SJCRH30 (cell line): Measurements from ENCODE around the gene RAI1. TPM values are rescaled to one million over a fixed set of nuclear protein-coding genes. Genes with fewer than 3 reads are reported as not detected.

Source experiments
- DNase-seq, 2 experiments: peaks; one replicate each; pipeline ENCODE4 v3.0.0-alpha.2; 2015 to 2020
- H3K27ac ChIP-seq: fragments of 250-450 bp; sonication (Bioruptor Pico); 2 replicates; pipeline ENCODE4 v1.5.1; 2020; ENCODE audit warnings: mild to moderate bottlenecking, moderate library complexity
- H3K27me3 ChIP-seq: fragments of 250-450 bp; sonication (Bioruptor Pico); 2 replicates; pipeline ENCODE4 v1.5.1; 2020; ENCODE audit warnings: mild to moderate bottlenecking, moderate library complexity
- H3K36me3 ChIP-seq: fragments of 250-450 bp; sonication (Bioruptor Pico); 2 replicates; pipeline ENCODE4 v1.5.1; 2020; ENCODE audit warnings: mild to moderate bottlenecking, moderate library complexity
- H3K4me1 ChIP-seq: fragments of 250-450 bp; sonication (Bioruptor Pico); 2 replicates; pipeline ENCODE4 v1.5.1; 2020; ENCODE audit warnings: mild to moderate bottlenecking, moderate library complexity
- H3K4me3 ChIP-seq: fragments of 250-450 bp; sonication (Bioruptor Pico); 2 replicates; pipeline ENCODE4 v1.5.1; 2020; ENCODE audit warnings: mild to moderate bottlenecking, moderate library complexity
- H3K9me3 ChIP-seq: fragments of 250-450 bp; sonication (Bioruptor Pico); replicated peaks from 2 replicates; pipeline ENCODE4 v1.5.1; 2020; ENCODE audit warnings: mild to moderate bottlenecking, moderate library complexity
- total RNA-seq: library from RNA; depleted of rRNA; stranded (reverse); fragments of >200 nt; shearing (Covaris generic); gene quantifications from 2 replicates; pipeline ENCODE4 v1.2.3, GENCODE V29; 2014

RAI1 gene
- total RNA-seq, 1 experiment from 2014 or later = 72.2 TPM

DNA sequence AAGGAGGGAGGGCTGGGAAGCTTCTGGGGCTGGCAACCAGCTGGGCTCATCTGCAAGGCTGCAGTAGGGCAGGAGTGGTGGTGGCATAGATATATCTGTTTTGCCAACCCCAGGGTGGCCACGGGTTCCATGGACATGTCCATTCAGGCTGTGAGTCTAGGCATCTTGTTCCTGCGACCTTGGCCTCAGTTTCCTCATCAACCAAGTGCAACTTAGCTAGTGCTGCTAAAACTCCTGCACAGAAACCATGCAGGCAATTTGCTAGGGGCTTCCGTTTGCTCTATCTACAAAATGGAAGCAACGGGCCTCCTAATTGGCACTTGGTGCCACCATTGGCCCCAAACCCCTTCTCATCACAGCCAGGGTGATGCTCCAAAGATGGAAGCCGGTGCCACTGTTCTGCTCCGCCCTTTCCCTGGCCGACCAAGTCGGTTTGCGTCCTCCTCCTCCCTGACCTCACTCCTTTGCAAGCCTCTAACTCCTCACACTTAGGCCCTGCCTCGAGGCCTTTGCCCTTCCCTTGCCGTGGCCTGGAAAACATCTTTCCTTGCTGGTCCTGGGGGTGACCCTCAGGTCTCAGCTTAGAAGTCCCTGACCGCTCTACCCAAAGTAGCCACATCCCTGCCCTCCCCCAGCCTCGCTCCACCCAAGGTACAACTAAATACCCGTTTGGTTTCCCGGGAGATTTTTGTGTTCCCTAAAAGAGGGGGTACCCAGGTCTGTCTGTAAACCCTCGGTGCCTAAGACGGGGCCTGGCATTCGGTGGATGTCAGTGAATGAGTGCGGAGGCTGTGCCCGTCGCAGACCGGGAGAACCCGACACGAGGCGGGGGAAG, 154.4 kb downstream of the RAI1 start:
- no peak for DNase-seq
- peaks cover 24% of the 10 kb centered on the region for H3K4me1 ChIP-seq

DNA sequence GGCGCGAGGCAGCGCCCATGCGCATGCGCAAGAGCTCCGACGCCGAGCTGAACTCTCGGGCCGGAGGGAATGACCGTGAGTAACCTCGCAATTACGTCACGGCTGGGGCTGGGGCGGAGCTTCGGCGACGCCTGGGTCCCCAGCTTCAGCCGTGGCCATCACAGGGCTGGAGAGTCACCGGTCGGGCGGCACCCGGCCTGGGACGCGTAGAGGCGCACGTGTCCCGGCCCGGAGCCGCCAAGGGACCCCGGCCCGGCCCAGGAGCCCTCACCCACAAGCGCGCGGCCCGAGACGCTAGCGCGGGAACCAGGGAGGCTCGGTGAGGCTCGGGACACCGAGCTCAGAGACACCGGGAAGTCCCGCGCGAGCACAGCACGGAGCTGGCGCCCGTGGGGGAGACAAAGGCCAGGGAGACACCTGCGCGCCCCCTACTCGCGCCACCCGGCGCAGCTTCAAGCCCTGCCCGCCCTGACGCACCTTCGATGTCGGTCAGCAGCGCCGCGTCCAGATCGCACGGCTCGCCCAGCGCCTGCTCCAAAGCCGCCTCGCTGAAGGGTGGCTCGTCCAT, 155.1 kb downstream of the RAI1 start:
- no peaks in the 10 kb centered on the region for H3K9me3 ChIP-seq
- H3K4me3 ChIP-seq = peak overlapping the region; percentile 82
- H3K36me3 ChIP-seq = no peaks in the 10 kb centered on the region
- H3K4me1 ChIP-seq = peaks cover 29% of the 10 kb centered on the region
- H3K27me3 ChIP-seq = no peaks in the 10 kb centered on the region
- DNase-seq = peak; percentile 100
- H3K27ac ChIP-seq = peak overlapping the region; percentile 81

More for the DNA sequence above, 154.4 kb downstream of the RAI1 start:
- Histone ChIP-seq H3K27ac (peak overlapping the region; percentile 81), H3K36me3 (no peaks in the 10 kb centered on the region), H3K4me3 (peak overlapping the region; percentile 82), H3K27me3 (no peaks in the 10 kb centered on the region), H3K9me3 (no peaks in the 10 kb centered on the region)

DNA sequence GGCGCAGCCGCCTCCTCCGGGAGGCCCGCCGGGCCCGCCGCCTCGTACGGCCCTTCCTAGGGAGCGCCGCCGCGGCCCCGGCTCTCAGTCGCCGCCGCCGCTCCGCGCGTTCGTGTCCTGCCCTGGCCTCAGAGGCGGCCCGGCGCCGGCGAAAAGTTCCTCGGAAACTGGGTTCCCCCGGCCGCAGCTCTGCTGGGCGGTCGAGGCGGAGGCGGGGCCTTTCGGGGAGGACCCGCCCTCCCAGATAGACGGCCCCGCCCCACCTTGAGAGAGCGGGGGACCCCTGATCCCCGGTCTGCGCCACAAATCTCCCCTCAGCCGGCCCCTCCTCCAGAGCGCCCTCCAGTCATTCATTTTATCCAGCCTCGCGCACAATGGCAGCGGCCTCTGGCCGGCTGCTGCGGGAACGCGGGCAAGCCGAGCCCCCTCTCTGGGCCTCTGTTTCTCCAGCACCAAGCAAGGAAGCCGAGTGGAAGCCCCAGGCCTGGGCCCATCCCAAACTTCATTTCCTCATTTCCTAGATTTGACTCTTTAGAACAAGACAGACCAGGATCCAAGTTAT, 155.6 kb downstream of the RAI1 start, which contains the start of gene SREBF1:
SREBF1 (minus strand) TSS at position 169 of the 562 bp plus-strand sequence. CDS start 169 bp downstream, outside the sequence.
- peak within 1 kb of the TSS; percentile 81 for H3K27ac ChIP-seq

DNA sequence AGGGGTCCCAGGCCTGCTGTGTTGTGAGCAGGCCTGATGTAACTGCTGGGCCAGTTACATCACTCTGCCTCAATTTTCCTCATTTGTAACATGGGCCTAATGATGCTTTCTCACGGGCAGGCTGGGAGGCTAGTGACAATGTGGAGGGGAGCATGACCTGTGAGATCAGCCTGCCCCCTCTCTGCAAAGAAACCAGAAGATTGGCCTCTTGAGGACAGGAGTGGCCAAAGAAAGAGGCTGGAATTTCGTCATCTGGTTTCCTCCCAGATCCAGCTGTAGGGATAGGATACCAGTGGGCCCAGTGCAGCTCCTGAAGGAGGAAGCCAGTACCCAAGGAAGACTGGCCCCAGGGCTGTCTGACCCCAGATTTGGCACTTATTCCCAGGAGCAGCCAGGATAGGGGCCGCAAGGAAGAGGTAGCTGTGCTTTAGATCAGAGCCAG, 156.1 kb downstream of the RAI1 start:
- peaks cover 29% of the 10 kb centered on the region for H3K4me1 ChIP-seq
- H3K27me3 ChIP-seq = no peaks in the 10 kb centered on the region
- no peaks in the 10 kb centered on the region for H3K9me3 ChIP-seq
- peak overlapping the region; percentile 82 for H3K4me3 ChIP-seq
- peak overlapping the region; percentile 81 for H3K27ac ChIP-seq
- DNase-seq = peak in 1 of 2 experiments; percentile 67
- H3K36me3 ChIP-seq = no peaks in the 10 kb centered on the region

More for the DNA sequence above, 155.6 kb downstream of the RAI1 start, which contains the start of gene SREBF1:
- H3K27me3 ChIP-seq = no peaks in the 10 kb centered on the region
- no peaks in the 10 kb centered on the region for H3K9me3 ChIP-seq
- H3K4me1 ChIP-seq = peaks cover 29% of the 10 kb centered on the region
- peak within 1 kb of the TSS; percentile 82 for H3K4me3 ChIP-seq
- no peaks in the 10 kb centered on the region for H3K36me3 ChIP-seq
- peak; percentile 89 to 95 for DNase-seq

DNA sequence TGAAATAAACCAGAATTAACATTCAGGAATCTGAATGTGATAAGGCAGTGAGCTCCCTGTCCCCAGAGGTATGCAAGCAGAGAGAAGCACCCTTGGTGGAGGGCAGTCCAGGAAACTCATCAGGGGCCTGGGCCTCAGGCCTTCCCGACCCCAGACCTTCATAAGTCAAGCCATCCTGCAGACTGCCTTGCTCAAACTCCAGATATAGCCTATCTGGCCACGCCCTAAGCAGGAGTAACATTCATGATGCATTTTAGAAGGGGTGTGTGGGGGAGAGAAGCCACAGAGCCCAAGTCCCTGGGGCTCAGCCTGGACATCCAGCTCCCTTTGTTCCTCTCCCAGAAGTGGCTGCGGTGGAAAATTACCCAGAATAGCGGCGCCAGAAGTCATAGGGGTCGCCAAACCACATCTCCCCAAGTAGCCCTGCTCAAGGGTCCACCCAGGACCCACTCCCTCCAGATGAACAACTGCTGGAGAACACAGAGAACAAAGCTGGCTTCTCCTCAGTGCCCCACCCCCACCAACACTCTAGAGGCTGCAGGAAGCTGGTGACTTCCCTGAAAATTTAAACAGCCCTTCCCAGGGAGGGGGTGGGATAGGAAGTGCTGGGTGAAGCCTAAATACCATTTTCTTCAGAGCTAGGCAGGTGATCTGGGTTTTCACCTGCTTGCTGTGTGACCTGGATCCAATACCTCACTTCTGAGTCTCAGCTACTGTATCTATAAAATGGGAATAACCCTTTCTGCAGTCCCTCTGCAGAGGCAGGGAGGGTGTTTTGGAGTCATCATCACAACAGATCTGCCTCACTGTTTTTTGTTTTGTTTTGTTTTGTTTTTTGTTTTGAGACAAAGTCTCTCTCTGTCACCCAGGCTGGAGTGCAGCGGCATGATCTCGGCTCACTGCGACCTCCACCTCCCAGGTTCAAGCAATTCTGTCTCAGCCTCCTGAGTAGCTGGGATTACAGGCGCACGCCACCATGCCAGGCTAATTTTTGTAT, 157.0 kb downstream of the RAI1 start:
- Histone ChIP-seq H3K9me3 (no peaks in the 10 kb centered on the region), H3K4me1 (peaks cover 29% of the 10 kb centered on the region), H3K27me3 (no peaks in the 10 kb centered on the region), H3K4me3 (no peak overlapping the region), H3K36me3 (no peaks in the 10 kb centered on the region), H3K27ac (no peak overlapping the region)
- peak; percentile 81 to 88 for DNase-seq

DNA sequence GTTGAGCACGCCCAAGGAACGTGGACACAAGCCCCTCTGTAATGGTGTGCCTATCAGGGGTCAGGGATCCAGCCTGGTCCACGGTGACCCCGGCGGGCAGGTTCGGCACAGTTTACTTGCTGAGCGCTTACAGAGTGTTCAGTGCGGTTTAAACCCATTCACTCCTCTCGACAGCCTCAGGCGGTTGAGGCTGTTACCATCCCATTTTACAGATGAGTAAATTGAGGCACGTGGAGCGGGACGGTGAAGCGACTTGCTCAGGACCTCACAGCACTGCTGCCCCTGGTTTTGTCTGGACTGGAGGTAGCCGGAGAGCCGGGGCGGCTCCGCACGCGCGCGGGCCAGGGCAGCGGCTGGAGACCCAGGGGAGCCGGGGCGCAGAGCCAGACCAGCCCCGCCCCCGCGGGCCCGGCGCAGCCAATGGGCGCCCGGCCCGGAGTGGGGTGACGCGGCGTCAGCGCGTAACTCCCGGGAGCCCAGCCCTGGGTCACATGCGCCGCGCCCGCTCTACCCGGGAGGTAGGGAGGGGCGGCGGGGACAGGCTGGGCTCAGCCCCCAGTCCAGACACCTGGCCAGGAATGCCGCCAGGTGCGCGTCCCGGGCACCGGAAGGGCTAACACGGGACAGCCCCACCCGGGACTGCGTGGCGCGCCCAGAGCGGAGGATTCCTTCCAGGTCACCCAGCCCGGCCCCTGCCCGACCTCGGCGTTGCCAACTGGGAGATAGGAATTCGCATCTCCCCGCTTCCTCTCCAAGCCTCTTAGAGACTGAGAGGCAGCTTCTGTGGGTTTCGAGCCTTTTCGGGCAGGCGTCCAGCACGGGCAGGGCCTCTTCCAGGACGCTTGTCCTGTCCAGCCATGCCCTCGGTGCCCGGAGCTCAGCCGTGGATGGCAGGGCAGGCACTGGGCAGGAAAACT, 158.8 kb downstream of the RAI1 start:
- H3K27me3 ChIP-seq = no peaks in the 10 kb centered on the region
- H3K4me3 ChIP-seq = peak overlapping the region; percentile 62
- no peaks in the 10 kb centered on the region for H3K36me3 ChIP-seq
- peak; percentile 95 to 97 for DNase-seq
- H3K9me3 ChIP-seq = no peaks in the 10 kb centered on the region
- H3K4me1 ChIP-seq = peaks cover 43% of the 10 kb centered on the region
- H3K27ac ChIP-seq = peak overlapping the region; percentile 78

DNA sequence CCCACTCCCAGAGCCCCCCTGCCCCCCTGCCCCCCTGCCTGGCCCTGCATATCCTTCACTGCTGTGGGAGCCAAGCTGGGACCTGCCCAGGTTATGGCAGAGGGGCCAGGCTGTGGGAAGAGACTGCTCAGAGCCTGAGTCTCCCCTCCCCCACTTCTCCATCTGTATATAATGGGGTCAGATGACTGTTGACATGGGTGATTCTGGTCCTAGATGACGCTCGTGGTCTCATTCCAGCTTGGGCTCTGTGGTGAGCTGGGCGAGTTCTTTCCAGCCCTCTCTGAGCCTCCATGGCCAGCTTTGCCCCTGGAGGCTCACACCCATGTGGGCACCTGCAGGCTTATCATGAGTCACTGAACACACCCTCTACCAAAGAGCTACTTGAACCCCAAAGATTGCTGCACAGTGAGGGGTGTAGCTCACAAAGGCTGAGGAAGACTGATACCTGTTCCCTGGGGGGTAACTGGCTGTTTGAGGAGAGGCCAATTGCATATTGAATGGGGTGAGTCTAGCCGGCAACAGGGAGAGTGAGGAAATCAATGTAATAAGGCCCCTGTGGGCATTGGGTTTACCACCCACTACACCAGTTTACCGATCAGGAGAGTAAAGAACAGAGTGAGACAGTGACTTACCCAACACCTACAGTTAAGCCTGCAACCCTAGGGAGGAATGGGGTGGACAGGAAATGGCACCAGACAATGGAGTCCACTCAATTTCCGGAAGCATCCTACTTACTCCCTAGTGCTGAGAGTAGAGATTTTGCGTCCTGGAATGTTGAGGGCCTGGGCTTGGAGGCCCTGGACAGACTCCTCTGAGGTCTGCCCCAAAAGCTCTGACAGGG, 159.7 kb downstream of the RAI1 start:
- peak; percentile 65 to 70 for DNase-seq
- H3K4me3 ChIP-seq = peak overlapping the region; percentile 62

DNA sequence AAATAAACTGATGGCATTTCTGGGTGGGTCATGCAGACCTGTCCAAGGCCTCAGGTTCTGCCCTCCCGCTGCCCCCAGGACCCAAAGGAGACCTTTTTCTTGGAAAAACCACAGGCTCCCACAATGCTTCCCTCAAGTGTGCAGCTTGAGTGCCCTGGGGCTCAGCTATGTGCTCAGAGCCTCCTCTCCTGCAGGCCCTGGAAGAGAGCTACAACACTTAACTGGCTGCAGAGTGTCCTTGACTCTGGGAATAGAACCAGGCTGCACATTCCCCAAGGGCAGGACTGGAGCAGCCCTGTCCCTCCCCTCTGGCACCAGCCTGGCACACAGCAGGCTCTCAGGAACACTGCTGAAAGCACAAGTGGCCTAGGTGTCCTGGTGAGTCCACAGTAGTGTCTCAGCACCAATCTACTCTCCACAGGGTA, 160.4 kb downstream of the RAI1 start:
- H3K4me3 ChIP-seq = no peak overlapping the region
- no peak for DNase-seq
- no peak overlapping the region for H3K27ac ChIP-seq

More for the DNA sequence above, 159.7 kb downstream of the RAI1 start:
- H3K4me1 ChIP-seq = peaks cover 38% of the 10 kb centered on the region
- no peaks in the 10 kb centered on the region for H3K9me3 ChIP-seq
- H3K27me3 ChIP-seq = no peaks in the 10 kb centered on the region
- no peaks in the 10 kb centered on the region for H3K36me3 ChIP-seq
- H3K27ac ChIP-seq = no peak overlapping the region

DNA sequence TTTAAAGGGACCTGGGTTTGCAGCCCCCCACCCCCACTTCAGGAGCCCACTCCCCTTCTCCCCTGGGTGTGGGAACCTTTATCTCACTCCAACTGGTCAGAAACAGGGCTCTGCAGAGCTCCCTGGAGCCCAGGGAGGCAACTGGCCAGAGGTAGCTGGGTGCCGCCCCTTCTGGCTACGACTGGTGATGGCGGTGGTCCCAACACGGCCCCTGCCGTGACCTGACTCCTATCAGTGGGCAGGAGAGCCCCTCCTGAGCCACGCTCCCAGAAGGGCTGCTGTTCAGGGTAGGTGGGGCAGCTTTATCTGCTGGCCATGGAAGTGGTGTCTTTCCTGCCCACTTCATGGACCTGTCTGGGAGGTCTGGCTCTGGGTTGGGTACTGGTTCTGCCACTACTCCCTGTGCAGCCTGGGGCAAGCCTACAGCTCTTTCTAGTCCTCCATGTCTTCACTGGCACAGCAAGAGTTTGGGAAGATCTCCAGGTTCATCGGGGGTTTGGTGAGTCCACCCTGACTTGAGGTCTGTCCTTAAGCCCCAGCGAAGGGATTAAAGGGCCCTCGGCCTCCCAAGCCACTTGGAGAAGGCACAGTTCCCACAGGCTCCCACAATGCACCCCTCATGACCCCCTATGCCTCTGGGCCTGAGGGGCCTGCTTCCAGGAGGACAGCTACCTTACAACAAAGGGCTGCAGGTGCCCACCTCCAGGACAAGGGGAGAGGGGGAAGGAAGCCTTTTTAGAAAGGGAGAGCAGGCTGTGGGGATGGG, 161.0 kb downstream of the RAI1 start:
- H3K27ac ChIP-seq = no peak overlapping the region
- peaks cover 36% of the 10 kb centered on the region for H3K4me1 ChIP-seq
- no peak overlapping the region for H3K4me3 ChIP-seq
- no peaks in the 10 kb centered on the region for H3K27me3 ChIP-seq
- DNase-seq = no peak
- no peaks in the 10 kb centered on the region for H3K36me3 ChIP-seq
- no peaks in the 10 kb centered on the region for H3K9me3 ChIP-seq

More for the DNA sequence above, 160.4 kb downstream of the RAI1 start:
- Histone ChIP-seq H3K36me3 (no peaks in the 10 kb centered on the region), H3K27me3 (no peaks in the 10 kb centered on the region), H3K4me1 (peaks cover 38% of the 10 kb centered on the region), H3K9me3 (no peaks in the 10 kb centered on the region)

DNA sequence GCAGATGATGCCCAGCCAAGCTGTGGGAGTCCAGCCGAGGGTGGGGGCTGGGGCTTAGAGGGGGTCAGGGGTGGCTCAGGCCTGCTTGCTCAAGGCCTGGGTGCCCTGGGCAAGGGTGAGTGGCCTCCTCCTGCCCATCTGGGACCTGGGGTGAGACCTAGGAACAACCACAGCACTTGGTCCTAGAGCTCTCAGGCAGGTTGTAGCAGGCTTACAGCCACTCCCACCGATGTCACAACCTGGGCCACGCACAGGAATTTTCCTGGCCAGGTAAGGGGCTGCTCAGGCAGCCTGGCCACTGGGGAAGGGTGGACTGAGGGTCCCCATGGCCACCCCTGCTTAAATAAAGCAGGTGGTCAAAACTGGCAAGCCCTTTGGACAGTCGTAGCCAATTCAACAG, 161.8 kb downstream of the RAI1 start:
- Histone ChIP-seq H3K4me3 (no peak overlapping the region), H3K36me3 (no peaks in the 10 kb centered on the region), H3K4me1 (peaks cover 30% of the 10 kb centered on the region), H3K27ac (no peak overlapping the region), H3K9me3 (no peaks in the 10 kb centered on the region), H3K27me3 (no peaks in the 10 kb centered on the region)
- no peak for DNase-seq

DNA sequence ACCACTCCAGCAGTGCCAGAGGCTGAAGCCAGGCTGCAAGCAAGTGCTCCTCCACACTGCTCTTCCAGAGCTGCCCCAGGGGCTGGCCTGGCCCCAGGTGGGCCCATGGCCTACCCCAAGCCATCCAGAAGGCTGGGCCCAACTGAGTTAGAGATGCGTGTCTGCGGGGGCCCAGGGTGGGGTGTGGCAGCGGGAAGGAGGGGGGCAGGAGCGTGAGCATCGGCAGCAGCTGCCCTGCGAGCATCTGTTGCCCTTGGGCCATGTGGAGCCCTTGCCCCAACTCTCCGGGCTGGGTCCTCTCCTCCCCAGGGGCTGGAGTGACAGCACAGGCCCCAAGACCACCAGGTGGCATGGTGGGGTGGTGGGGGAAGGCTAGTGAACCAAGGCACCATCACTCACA, 162.8 kb downstream of the RAI1 start:
- H3K9me3 ChIP-seq = no peaks in the 10 kb centered on the region
- no peaks in the 10 kb centered on the region for H3K27me3 ChIP-seq
- peak; percentile 80 to 87 for DNase-seq
- no peak overlapping the region for H3K27ac ChIP-seq
- no peak overlapping the region for H3K4me3 ChIP-seq
- no peaks in the 10 kb centered on the region for H3K36me3 ChIP-seq
- H3K4me1 ChIP-seq = peaks cover 31% of the 10 kb centered on the region

DNA sequence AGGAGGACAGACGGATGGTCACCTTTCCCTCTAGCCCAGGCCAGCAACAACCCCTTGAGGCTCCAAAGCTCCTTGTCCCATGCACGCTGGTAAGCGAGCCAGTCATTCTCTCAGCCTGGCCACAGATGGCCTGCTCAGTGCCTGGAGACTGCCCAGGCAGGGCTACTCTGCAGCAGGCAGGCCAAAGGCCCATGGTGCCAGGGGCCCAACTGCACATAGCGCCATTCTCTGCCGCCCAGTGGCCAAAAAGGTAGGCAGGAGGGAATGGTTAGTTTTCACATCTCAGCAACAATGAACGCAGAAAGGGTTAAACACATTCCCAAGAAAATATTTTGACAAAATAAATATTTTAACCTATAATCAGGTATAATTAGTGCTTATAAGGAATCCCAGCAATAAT, 163.2 kb downstream of the RAI1 start:
- no peak overlapping the region for H3K4me3 ChIP-seq
- DNase-seq = no peak
- no peak overlapping the region for H3K27ac ChIP-seq
- no peaks in the 10 kb centered on the region for H3K36me3 ChIP-seq
- H3K27me3 ChIP-seq = no peaks in the 10 kb centered on the region
- no peaks in the 10 kb centered on the region for H3K9me3 ChIP-seq
- H3K4me1 ChIP-seq = peaks cover 32% of the 10 kb centered on the region
